ENCODE results near the gene DARS1. TPM values are rescaled to one million over a fixed set of nuclear protein-coding genes. Genes with fewer than 3 reads are reported as not detected.

DARS1 gene
- total RNA-seq: 112 and 116 TPM in 2 replicates

DNA sequence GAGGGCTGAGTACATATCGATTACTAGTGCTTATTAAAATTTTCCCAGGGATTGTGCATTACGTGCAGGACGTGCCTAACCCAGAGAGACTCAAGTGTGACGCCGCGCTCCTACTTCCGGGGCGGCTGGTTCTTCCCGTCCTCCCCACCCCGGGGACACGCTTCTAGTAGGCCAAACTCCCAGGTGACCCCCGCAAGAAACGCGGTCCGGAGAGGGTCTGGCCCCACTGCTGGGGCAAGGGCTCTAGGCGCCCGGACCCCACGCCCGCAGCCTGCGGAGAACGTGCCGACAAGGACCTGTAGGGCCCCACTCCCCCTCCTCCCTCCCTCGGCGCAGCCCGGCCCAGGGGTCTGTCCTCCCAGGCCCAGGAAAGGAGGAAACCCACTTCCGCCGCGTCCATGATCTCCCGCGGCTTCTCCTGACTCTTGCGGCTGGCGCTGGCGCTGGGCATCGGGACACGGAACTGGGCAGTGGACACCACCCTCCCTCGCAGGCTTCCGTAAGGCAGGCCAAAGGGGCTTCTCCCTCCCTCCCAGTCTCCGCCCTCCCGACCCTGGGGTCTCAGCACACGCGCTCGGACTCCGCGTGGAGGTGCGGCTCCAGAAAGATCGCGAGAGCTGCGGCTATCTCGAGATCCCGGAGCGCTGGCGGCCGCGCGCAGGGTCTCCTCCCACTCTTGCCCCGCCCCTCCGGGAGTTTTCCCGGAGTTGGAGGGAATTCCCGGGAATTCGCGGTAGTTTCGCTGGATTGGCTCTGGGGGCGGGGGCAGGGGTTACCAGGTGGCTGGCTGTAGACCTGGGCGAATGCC, at the start of gene DARS1:
DARS1 (minus strand) TSS at position 609 of the 808 bp plus-strand sequence; CDS start at position 451, 158 bp downstream.

DNA sequence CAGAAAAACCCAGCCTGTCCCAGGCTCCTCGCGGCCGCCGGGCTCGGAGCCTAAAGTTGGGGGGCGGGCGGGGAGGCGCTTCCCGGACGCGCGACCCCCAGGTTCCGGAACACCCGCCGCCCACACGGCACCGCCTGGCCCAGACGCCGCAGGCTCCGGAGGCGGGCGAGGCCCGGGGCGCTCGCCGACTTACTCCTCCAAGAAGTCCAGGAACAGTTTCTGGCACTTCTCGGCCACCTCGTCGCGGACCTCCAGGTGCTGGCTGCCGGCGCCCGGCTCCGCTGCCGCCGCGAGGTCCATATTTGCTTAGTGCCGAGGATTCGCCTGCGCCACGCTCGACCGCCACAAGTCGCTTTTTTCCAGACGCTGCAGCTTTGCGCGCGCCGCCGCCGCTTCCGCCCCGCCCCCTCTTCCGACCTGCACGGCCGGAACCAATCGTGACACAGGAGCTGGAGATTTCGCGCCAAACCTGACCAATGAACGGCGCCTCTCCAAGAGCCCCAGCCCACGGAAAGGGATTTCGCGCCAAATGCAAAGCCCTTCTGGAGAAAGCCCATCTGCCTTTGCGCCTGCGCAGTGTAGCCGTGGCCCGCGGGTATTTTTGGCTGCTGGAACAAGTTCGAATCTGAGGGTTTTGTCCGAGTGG, 109.2 kb downstream of the DARS1 start, which contains the start of gene MCM6:
MCM6 (minus strand) TSS at position 378 of the 646 bp plus-strand sequence; CDS start at position 300, 78 bp downstream.

Other genes starting within 250 kb of the DARS1 start
- gene UBXN4, start 243.8 kb downstream of the DARS1 start, total RNA-seq: 40.8 and 51.8 TPM in 2 replicates
- gene LCT, start 148.4 kb downstream of the DARS1 start, total RNA-seq: 0.20 TPM in 1 of 2 replicates, not detected in the other
- 17.6 and 24.8 TPM in 2 replicates for gene MCM6, start 109.2 kb downstream of the DARS1 start, total RNA-seq
- not detected in 2 replicates for gene CXCR4, start 132.5 kb upstream of the DARS1 start, total RNA-seq